ENCODE results near the gene PCGF1. TPM values are rescaled to one million over a fixed set of nuclear protein-coding genes. Genes with fewer than 3 reads are reported as not detected.

The PCGF1 gene
- total RNA-seq (2021), result 23.8 and 28.1 TPM in 2 replicates
- long read RNA-seq, transcript PCGF1-201 (9 exons, 1,792 nt), result major isoform, 6 of 20 reads
- long read RNA-seq, partial matches to known transcripts, result 0 of 20 reads
- long read RNA-seq, other reads (novel, unspliced or antisense), result 10 of 20 reads

- no peak within 1 kb of the TSS for H2BK20ac ChIP-seq (ENCODE audit: low read depth, low read length, poor library complexity, severe bottlenecking)
- no peak within 1 kb of the TSS for H2AK5ac ChIP-seq (ENCODE audit: insufficient read length, low read length)
- H3K56ac ChIP-seq (ENCODE audit: insufficient read length, low read depth, low read length), result no peak within 1 kb of the TSS
- H3K27ac ChIP-seq (ENCODE audit: insufficient read length, low read depth, low read length), result peak within 1 kb of the TSS; percentile 48
- H2BK12ac ChIP-seq (ENCODE audit: insufficient read length, low read depth, low read length), result no peak within 1 kb of the TSS
- H3K9me3 ChIP-seq (ENCODE audit: control insufficient read depth, low read depth, low read length), result no peaks in the 10 kb centered on the region
- peaks cover 79% of the 10 kb centered on the region for H3K27me3 Mint-ChIP-seq (ENCODE audit: low read depth)
- no peak within 1 kb of the TSS for H2BK15ac ChIP-seq (ENCODE audit: low read depth, low read length)
- H4K8ac ChIP-seq (replicated peaks; ENCODE audit: insufficient read length, low read depth, low read length), result no peak within 1 kb of the TSS
- peak within 1 kb of the TSS; percentile 90 for H3K9ac ChIP-seq (ENCODE audit: extremely low read depth, insufficient read length, low read length)
- peak; percentile 98 for DNase-seq
- peaks cover 53% of the 10 kb centered on the region for H3K27me3 ChIP-seq (ENCODE audit: insufficient read depth, low read length)
- H3K79me2 ChIP-seq (ENCODE audit: insufficient read depth, low read length), result no peaks in the 10 kb centered on the region
- no peak within 1 kb of the TSS for H4K91ac ChIP-seq (ENCODE audit: insufficient read length, low read depth, low read length)
- H3K14ac ChIP-seq (ENCODE audit: insufficient read depth, low read length), result peak within 1 kb of the TSS; percentile 98
- peaks cover 22 to 29% (median 24%) of the 10 kb centered on the region in 3 experiments for H3K36me3 Mint-ChIP-seq (ENCODE audit: insufficient read depth in 1 of 3, low read depth in 3 of 3)
- peak within 1 kb of the TSS; percentile 99 for H3K18ac ChIP-seq (ENCODE audit: insufficient read length, low read depth, low read length)
- peak within 1 kb of the TSS; percentile 99 to 100 (median 100) for H3K27ac Mint-ChIP-seq
- peaks cover 34 to 35% of the 10 kb centered on the region in 2 experiments for H3K4me1 Mint-ChIP-seq
- peaks cover 4% of the 10 kb centered on the region; the same call in 1 of the 2 replicates for H3K4me1 ChIP-seq (ENCODE audit: insufficient read depth, low read length)
- no peak within 1 kb of the TSS for H3K4ac ChIP-seq (ENCODE audit: low read depth, low read length)
- WGBS (ENCODE audit: extremely low coverage, insufficient read length, low lambda C conversion rate), result no CpG with 5 or more reads among the region's 56 CpGs
- H2AFZ ChIP-seq (ENCODE audit: low read length), result no peak within 1 kb of the TSS
- no peak within 1 kb of the TSS for H3K23ac ChIP-seq (ENCODE audit: insufficient read length, low read depth, low read length)
- H2BK5ac ChIP-seq (ENCODE audit: insufficient read length, low read length), result peak within 1 kb of the TSS; percentile 67
- H3T11ph ChIP-seq (ENCODE audit: low read length), result no peak within 1 kb of the TSS
- peak within 1 kb of the TSS; percentile 59 for H3K4me2 ChIP-seq (ENCODE audit: insufficient read depth, insufficient read length, low read length)
- peaks cover 6 to 10% of the 10 kb centered on the region in 2 experiments for H3K9me3 Mint-ChIP-seq
- H4K20me1 ChIP-seq (ENCODE audit: control insufficient read depth, insufficient read depth, insufficient read length), result no peaks in the 10 kb centered on the region
- H3K4me3 Mint-ChIP-seq, result peak within 1 kb of the TSS; percentile 98 to 100
- TF ChIP-seq CTCF (conservative IDR thresholded peaks at IDR 0.05), result peak; percentile 60
- H3K79me1 ChIP-seq (ENCODE audit: insufficient read depth, low read depth, low read length, poor library complexity, severe bottlenecking), result no peaks in the 10 kb centered on the region
- no peak within 1 kb of the TSS for H2BK120ac ChIP-seq (ENCODE audit: low read depth, low read length, poor library complexity, severe bottlenecking)
- H3K23me2 ChIP-seq (ENCODE audit: insufficient read length, low read depth, low read length, poor library complexity, severe bottlenecking), result peaks cover 18% of the 10 kb centered on the region
- no peak within 1 kb of the TSS for H4K5ac ChIP-seq (ENCODE audit: insufficient read length, low read depth, low read length)
Observed at GRCh38 chr2:74507145-74507925, at the start of gene PCGF1. TSS of gene PCGF1 (minus strand) at chr2:74507695. CDS start at chr2:74507668, 27 bp downstream.

All from H9 (cell line).